ENCODE data around the gene GAB2.

The GAB2 gene

DNA sequence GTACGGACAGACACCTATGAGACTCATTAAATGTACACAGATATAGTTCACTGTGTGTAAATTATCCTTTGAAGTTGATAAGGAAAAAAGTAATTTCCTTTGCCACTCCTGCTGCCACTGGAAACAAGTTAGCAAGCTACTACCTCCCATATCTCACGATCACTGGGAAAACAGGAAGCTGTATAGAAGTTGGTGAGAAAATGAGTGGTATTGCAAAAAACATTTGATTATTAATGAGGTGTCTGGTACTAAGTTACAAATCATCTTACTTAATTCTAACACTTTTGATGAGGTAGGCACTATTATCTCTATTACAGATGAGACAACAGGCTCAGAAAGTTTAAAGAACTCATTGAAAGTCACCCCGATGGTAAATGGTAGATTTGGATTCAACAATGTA lies 68.5 kb downstream of the GAB2 start:
- TF ChIP-seq, protein P1, sequence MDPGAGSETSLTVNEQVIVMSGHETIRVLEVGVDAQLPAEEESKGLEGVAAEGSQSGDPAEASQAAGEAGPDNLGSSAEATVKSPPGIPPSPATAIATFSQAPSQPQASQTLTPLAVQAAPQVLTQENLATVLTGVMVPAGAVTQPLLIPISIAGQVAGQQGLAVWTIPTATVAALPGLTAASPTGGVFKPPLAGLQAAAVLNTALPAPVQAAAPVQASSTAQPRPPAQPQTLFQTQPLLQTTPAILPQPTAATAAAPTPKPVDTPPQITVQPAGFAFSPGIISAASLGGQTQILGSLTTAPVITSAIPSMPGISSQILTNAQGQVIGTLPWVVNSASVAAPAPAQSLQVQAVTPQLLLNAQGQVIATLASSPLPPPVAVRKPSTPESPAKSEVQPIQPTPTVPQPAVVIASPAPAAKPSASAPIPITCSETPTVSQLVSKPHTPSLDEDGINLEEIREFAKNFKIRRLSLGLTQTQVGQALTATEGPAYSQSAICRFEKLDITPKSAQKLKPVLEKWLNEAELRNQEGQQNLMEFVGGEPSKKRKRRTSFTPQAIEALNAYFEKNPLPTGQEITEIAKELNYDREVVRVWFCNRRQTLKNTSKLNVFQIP (CRISPR knock-in tag; IDR thresholded peaks at IDR 0.05; ENCODE audit: borderline replicate concordance, low read depth), result no peak
- TF ChIP-seq ESRRG (CRISPR knock-in tag; IDR thresholded peaks at IDR 0.05) (no peak), ZNF70 (CRISPR knock-in tag; IDR thresholded peaks at IDR 0.05) (no peak), ISL1 (CRISPR knock-in tag; IDR thresholded peaks at IDR 0.05) (no peak), TCF4 (CRISPR knock-in tag; IDR thresholded peaks at IDR 0.05; ENCODE audit: borderline replicate concordance) (no peak), ZFP3 (CRISPR knock-in tag; IDR thresholded peaks at IDR 0.05) (no peak), SNAI2 (CRISPR knock-in tag; IDR thresholded peaks at IDR 0.05) (no peak), RARB (CRISPR knock-in tag; IDR thresholded peaks at IDR 0.05) (no peak), GLIS3 (CRISPR knock-in tag; IDR thresholded peaks at IDR 0.05) (no peak), CSDC2 (CRISPR knock-in tag; IDR thresholded peaks at IDR 0.05) (no peak), PPARA (CRISPR knock-in tag; IDR thresholded peaks at IDR 0.05; ENCODE audit: borderline replicate concordance) (no peak)
- TF ChIP-seq, protein P2, sequence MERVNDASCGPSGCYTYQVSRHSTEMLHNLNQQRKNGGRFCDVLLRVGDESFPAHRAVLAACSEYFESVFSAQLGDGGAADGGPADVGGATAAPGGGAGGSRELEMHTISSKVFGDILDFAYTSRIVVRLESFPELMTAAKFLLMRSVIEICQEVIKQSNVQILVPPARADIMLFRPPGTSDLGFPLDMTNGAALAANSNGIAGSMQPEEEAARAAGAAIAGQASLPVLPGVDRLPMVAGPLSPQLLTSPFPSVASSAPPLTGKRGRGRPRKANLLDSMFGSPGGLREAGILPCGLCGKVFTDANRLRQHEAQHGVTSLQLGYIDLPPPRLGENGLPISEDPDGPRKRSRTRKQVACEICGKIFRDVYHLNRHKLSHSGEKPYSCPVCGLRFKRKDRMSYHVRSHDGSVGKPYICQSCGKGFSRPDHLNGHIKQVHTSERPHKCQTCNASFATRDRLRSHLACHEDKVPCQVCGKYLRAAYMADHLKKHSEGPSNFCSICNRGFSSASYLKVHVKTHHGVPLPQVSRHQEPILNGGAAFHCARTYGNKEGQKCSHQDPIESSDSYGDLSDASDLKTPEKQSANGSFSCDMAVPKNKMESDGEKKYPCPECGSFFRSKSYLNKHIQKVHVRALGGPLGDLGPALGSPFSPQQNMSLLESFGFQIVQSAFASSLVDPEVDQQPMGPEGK (CRISPR knock-in tag; IDR thresholded peaks at IDR 0.05; ENCODE audit: borderline replicate concordance), result no peak
- no peak for ATAC-seq

DNA sequence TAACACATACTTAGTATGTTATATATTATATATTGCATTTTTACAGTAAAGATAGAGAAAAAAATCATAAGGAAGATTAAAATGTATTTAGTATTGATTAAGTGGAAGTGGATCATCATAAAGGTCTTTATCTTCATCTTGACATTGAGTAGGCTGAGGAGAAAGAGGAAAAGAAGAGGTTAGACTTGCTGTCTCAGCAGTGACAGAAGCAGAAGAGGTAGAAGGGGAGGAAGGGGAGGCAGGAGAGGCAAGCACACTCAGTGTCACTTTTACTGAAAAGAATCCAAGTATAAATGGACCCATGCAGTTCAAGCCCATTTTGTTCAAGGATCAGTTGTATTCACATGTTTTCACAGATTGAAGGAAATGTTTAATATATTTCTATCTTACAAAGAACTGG lies 69.7 kb downstream of the GAB2 start:
- ATAC-seq, result no peak
- TF ChIP-seq ZC3H10 (CRISPR knock-in tag; IDR thresholded peaks at IDR 0.05), result no peak
- no peak for TF ChIP-seq ESRRG (CRISPR knock-in tag; IDR thresholded peaks at IDR 0.05)
- no peak for TF ChIP-seq CSDC2 (CRISPR knock-in tag; IDR thresholded peaks at IDR 0.05)
- no peak for TF ChIP-seq ZNF70 (CRISPR knock-in tag; IDR thresholded peaks at IDR 0.05)
- TF ChIP-seq ISL1 (CRISPR knock-in tag; IDR thresholded peaks at IDR 0.05), result no peak
- no peak for TF ChIP-seq BACH2 (CRISPR knock-in tag; IDR thresholded peaks at IDR 0.05; ENCODE audit: borderline replicate concordance)
- no peak for TF ChIP-seq ZNF565 (CRISPR knock-in tag; conservative IDR thresholded peaks at IDR 0.05; ENCODE audit: low read depth)
- TF ChIP-seq CREB5 (CRISPR knock-in tag; IDR thresholded peaks at IDR 0.05; ENCODE audit: low read depth), result no peak
- no peak for TF ChIP-seq TOX (CRISPR knock-in tag; IDR thresholded peaks at IDR 0.05; ENCODE audit: borderline replicate concordance)
- TF ChIP-seq, protein P1 (CRISPR knock-in tag; IDR thresholded peaks at IDR 0.05; ENCODE audit: borderline replicate concordance, low read depth), result no peak
- no peak for TF ChIP-seq CSRNP3 (CRISPR knock-in tag; IDR thresholded peaks at IDR 0.05)
- no peak for TF ChIP-seq SNAI2 (CRISPR knock-in tag; IDR thresholded peaks at IDR 0.05)
- TF ChIP-seq ARNTL (CRISPR knock-in tag; IDR thresholded peaks at IDR 0.05; ENCODE audit: borderline replicate concordance, low read depth), result no peak
- no peak for TF ChIP-seq ZFP30 (CRISPR knock-in tag; IDR thresholded peaks at IDR 0.05)
- no peak for TF ChIP-seq GLIS3 (CRISPR knock-in tag; IDR thresholded peaks at IDR 0.05)
- TF ChIP-seq ZFP3 (CRISPR knock-in tag; IDR thresholded peaks at IDR 0.05), result no peak
- TF ChIP-seq OSR1 (CRISPR knock-in tag; IDR thresholded peaks at IDR 0.05), result no peak
- TF ChIP-seq RARB (CRISPR knock-in tag; IDR thresholded peaks at IDR 0.05), result no peak
- TF ChIP-seq ZNF8 (CRISPR knock-in tag; IDR thresholded peaks at IDR 0.05), result no peak

DNA sequence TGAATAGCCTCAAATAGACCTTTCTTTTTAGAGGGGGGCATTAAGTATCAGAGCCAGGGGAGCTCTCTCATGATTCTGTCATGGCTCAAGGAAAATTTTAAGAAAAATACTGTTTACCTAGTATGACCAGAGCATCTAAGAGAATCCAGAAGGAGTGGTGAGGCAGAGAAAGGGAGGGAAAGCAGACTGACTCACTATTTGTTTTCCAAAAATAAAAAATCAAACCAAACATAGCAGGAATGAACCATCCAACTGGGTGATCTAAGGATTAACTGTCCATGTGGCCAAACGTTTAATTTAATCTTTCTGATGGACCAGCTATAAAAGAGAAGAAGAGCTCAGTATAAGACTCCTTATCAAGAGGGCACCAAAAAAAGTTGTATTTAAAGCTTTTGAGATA lies 70.8 kb downstream of the GAB2 start:
- ATAC-seq, result no peak
- TF ChIP-seq, protein P1 (CRISPR knock-in tag; IDR thresholded peaks at IDR 0.05; ENCODE audit: borderline replicate concordance, low read depth), result no peak
- TF ChIP-seq TOX (CRISPR knock-in tag; IDR thresholded peaks at IDR 0.05; ENCODE audit: borderline replicate concordance), result no peak
- no peak for TF ChIP-seq ZFP30 (CRISPR knock-in tag; IDR thresholded peaks at IDR 0.05)
- TF ChIP-seq ZNF70 (CRISPR knock-in tag; IDR thresholded peaks at IDR 0.05), result no peak
- no peak for TF ChIP-seq CSRNP3 (CRISPR knock-in tag; IDR thresholded peaks at IDR 0.05)
- TF ChIP-seq ESRRG (CRISPR knock-in tag; IDR thresholded peaks at IDR 0.05), result no peak
- TF ChIP-seq CSDC2 (CRISPR knock-in tag; IDR thresholded peaks at IDR 0.05), result no peak

Data from SK-N-SH treated with all-trans-retinoic acid at 6 μM for 48 hours (cell line).